Loucy (cell line): ENCODE data around the gene ADCY5.

Experiments used
- EZH2phosphoT487 ChIP-seq: fragments of 200-600 bp; IDR thresholded peaks from 2 replicates; pipeline ENCODE4 v1.6.1; 2018; ENCODE audit warnings: antibody characterized with exemption, mild to moderate bottlenecking, moderate library complexity, borderline replicate concordance
- TF ChIP-seq, protein P1 (sequence below): fragments of 200-600 bp; sonication (generic); conservative IDR thresholded peaks from 2 replicates; pipeline ENCODE4 v1.5.1; 2014; ENCODE audit warnings: mild to moderate bottlenecking, antibody characterized with exemption, low read length

DNA sequence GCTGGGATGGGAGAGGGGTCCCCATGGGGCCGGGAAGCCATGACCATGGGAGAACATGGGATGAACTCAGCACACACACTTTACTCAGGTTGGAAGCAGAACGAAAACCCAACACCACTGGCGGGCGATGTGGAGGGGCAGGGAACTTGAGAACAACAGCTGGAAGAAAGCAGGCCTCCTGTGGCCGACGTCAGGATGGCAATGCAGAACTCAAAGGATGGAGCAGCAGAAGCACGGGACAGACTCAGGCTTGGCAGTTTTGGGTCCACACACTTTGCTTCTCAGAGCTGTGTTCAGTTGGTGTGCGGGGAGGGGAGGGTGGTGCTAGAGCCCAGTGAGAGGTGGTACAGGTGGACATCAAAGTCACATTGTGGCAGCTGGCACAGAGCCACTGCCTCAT is 166.4 kb downstream of the ADCY5 start:
- TF ChIP-seq, protein P1, sequence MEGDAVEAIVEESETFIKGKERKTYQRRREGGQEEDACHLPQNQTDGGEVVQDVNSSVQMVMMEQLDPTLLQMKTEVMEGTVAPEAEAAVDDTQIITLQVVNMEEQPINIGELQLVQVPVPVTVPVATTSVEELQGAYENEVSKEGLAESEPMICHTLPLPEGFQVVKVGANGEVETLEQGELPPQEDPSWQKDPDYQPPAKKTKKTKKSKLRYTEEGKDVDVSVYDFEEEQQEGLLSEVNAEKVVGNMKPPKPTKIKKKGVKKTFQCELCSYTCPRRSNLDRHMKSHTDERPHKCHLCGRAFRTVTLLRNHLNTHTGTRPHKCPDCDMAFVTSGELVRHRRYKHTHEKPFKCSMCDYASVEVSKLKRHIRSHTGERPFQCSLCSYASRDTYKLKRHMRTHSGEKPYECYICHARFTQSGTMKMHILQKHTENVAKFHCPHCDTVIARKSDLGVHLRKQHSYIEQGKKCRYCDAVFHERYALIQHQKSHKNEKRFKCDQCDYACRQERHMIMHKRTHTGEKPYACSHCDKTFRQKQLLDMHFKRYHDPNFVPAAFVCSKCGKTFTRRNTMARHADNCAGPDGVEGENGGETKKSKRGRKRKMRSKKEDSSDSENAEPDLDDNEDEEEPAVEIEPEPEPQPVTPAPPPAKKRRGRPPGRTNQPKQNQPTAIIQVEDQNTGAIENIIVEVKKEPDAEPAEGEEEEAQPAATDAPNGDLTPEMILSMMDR, result no peak
- TF ChIP-seq EZH2phosphoT487, result no peak
